ENCODE data around the gene TEP1.

DNA sequence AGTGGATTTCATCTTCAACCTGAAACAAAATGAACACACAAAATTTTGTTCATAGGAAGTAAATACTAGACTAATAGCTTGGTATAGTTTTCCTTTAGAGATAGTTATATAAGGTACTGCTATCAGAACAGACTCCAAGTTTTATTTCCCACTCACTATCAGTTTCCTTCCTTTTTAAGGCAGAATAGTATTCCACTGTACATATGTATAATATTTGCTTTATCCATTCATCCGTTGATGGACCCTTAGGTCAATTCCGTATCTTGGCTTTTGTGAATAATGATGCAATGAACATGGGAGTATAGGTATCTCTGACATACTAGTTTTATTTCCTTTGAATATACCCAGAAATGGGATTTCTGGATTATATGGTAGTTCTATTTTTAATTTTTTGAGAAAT, 83.9 kb downstream of the TEP1 start:
- TF ChIP-seq, protein P1, sequence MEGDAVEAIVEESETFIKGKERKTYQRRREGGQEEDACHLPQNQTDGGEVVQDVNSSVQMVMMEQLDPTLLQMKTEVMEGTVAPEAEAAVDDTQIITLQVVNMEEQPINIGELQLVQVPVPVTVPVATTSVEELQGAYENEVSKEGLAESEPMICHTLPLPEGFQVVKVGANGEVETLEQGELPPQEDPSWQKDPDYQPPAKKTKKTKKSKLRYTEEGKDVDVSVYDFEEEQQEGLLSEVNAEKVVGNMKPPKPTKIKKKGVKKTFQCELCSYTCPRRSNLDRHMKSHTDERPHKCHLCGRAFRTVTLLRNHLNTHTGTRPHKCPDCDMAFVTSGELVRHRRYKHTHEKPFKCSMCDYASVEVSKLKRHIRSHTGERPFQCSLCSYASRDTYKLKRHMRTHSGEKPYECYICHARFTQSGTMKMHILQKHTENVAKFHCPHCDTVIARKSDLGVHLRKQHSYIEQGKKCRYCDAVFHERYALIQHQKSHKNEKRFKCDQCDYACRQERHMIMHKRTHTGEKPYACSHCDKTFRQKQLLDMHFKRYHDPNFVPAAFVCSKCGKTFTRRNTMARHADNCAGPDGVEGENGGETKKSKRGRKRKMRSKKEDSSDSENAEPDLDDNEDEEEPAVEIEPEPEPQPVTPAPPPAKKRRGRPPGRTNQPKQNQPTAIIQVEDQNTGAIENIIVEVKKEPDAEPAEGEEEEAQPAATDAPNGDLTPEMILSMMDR (IDR thresholded peaks at IDR 0.05), result no peak
- TF ChIP-seq POLR2A (IDR thresholded peaks at IDR 0.05), result no peak
